ENCODE measurements around the gene GPS2.

The GPS2 gene

GRCh38 chr17:7281074-7281952 is 33.8 kb downstream of the GPS2 start, which contains the start of gene SLC2A4:
TSS of gene SLC2A4 (plus strand) at chr17:7281718. CDS start at chr17:7281935, 217 bp downstream.
- peak within 1 kb of the TSS; percentile 20 to 56 for H3K4me3 ChIP-seq (ENCODE audit: low read depth in 1 of 2, low read length in 1 of 2)
- H3K27ac ChIP-seq = no peak within 1 kb of the TSS
- no peaks in the 10 kb centered on the region for H3K9me3 ChIP-seq
- peaks cover 14 to 24% of the 10 kb centered on the region in 2 experiments for H3K4me1 ChIP-seq (ENCODE audit: control insufficient read depth in 1 of 2, insufficient read depth in 1 of 2, low read depth in 1 of 2, low read length in 1 of 2)
- no peaks in the 10 kb centered on the region for H3K36me3 ChIP-seq
- TF ChIP-seq, protein P1, sequence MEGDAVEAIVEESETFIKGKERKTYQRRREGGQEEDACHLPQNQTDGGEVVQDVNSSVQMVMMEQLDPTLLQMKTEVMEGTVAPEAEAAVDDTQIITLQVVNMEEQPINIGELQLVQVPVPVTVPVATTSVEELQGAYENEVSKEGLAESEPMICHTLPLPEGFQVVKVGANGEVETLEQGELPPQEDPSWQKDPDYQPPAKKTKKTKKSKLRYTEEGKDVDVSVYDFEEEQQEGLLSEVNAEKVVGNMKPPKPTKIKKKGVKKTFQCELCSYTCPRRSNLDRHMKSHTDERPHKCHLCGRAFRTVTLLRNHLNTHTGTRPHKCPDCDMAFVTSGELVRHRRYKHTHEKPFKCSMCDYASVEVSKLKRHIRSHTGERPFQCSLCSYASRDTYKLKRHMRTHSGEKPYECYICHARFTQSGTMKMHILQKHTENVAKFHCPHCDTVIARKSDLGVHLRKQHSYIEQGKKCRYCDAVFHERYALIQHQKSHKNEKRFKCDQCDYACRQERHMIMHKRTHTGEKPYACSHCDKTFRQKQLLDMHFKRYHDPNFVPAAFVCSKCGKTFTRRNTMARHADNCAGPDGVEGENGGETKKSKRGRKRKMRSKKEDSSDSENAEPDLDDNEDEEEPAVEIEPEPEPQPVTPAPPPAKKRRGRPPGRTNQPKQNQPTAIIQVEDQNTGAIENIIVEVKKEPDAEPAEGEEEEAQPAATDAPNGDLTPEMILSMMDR (IDR thresholded peaks at IDR 0.05) = no peak
- H3K27me3 ChIP-seq = peaks cover 83% of the 10 kb centered on the region

GRCh38 chr17:7280519-7281073 is 34.6 kb downstream of the GPS2 start:
- Histone ChIP-seq H3K27ac (no peak overlapping the region), H3K36me3 (no peaks in the 10 kb centered on the region), H3K27me3 (peaks cover 75% of the 10 kb centered on the region), H3K4me1 (ENCODE audit: control insufficient read depth in 1 of 2, insufficient read depth in 1 of 2, low read depth in 1 of 2, low read length in 1 of 2) (peaks cover 14 to 24% of the 10 kb centered on the region in 2 experiments), H3K4me3 (ENCODE audit: low read depth in 1 of 2, low read length in 1 of 2) (peak overlapping the region; percentile 20 to 56), H3K9me3 (no peaks in the 10 kb centered on the region)
- TF ChIP-seq, protein P1 (IDR thresholded peaks at IDR 0.05) = peak; percentile 92

DNA sequence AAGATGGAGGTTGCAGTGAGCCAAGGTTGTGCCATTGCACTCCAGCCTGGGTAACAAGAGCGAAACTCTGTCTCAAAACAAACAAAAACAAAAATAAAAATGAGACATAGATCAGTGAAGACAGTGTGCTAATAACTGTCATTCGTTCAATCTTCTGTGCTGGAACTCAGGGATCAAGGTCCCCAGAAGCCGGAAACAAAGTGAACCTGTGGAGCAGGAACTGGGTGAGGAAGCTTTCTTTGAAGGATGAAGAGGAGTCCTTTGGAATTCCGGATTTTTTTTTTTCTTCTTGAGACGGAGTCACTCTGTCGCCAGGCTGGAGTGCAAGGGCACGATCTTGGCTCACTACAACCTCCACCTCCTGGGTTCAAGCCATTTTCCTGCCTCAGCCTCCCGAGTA is 35.7 kb downstream of the GPS2 start:
- Histone ChIP-seq H3K4me3 (ENCODE audit: low read depth in 1 of 2, low read length in 1 of 2) (no peak overlapping the region), H3K27ac (no peak overlapping the region), H3K27me3 (peaks cover 68% of the 10 kb centered on the region), H3K4me1 (ENCODE audit: control insufficient read depth in 1 of 2, insufficient read depth in 1 of 2, low read depth in 1 of 2, low read length in 1 of 2) (peaks cover 14 to 24% of the 10 kb centered on the region in 2 experiments), H3K9me3 (no peaks in the 10 kb centered on the region), H3K36me3 (no peaks in the 10 kb centered on the region)
- TF ChIP-seq, protein P1 (IDR thresholded peaks at IDR 0.05) = no peak

GRCh38 chr17:7266784-7267183 is 48.4 kb downstream of the GPS2 start:
- Histone ChIP-seq H3K4me1 (ENCODE audit: control insufficient read depth in 1 of 2, insufficient read depth in 1 of 2, low read depth in 1 of 2, low read length in 1 of 2) (peaks cover 15 to 19% of the 10 kb centered on the region in 2 experiments), H3K9me3 (no peaks in the 10 kb centered on the region), H3K4me3 (ENCODE audit: low read depth in 1 of 2, low read length in 1 of 2) (no peak overlapping the region), H3K36me3 (no peaks in the 10 kb centered on the region), H3K27me3 (peaks cover 80% of the 10 kb centered on the region), H3K27ac (no peak overlapping the region)
- TF ChIP-seq, protein P1 (IDR thresholded peaks at IDR 0.05) = no peak

DNA sequence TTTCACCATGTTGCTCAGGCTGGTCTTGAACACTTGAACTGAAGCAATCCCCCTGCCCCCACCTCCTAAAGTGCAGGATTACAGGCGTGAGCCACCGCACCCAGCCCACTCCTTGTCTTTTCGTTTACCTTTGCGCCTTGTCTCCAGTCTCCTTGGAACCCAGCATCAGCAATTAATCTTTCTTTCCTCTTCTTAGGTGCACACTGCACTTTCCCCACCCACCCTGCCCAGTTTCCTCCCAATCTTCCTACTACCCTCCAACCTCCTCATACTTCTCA is 51.4 kb downstream of the GPS2 start:
- no peaks in the 10 kb centered on the region for H3K9me3 ChIP-seq
- peaks cover 27 to 31% of the 10 kb centered on the region in 2 experiments for H3K4me1 ChIP-seq (ENCODE audit: control insufficient read depth in 1 of 2, insufficient read depth in 1 of 2, low read depth in 1 of 2, low read length in 1 of 2)
- peaks cover 8% of the 10 kb centered on the region for H3K36me3 ChIP-seq
- peak overlapping the region in 1 of 2 experiments; percentile 14 for H3K4me3 ChIP-seq (ENCODE audit: low read depth in 1 of 2, low read length in 1 of 2)
- TF ChIP-seq, protein P1 (IDR thresholded peaks at IDR 0.05) = no peak
- H3K27me3 ChIP-seq = peaks cover 91% of the 10 kb centered on the region
- H3K27ac ChIP-seq = no peak overlapping the region

Measured in neutrophil (primary cell).